ENCODE data around the gene RORC. TPM values are rescaled to one million over a fixed set of nuclear protein-coding genes. Genes with fewer than 3 reads are reported as not detected.
"Not testable (repeated sequence)": the region's sequence is repeated elsewhere in the genome, so short reads cannot be mapped to it uniquely, and the experiment has no call there.

RORC gene
- total RNA-seq, 1 donor = 0.54 TPM

DNA sequence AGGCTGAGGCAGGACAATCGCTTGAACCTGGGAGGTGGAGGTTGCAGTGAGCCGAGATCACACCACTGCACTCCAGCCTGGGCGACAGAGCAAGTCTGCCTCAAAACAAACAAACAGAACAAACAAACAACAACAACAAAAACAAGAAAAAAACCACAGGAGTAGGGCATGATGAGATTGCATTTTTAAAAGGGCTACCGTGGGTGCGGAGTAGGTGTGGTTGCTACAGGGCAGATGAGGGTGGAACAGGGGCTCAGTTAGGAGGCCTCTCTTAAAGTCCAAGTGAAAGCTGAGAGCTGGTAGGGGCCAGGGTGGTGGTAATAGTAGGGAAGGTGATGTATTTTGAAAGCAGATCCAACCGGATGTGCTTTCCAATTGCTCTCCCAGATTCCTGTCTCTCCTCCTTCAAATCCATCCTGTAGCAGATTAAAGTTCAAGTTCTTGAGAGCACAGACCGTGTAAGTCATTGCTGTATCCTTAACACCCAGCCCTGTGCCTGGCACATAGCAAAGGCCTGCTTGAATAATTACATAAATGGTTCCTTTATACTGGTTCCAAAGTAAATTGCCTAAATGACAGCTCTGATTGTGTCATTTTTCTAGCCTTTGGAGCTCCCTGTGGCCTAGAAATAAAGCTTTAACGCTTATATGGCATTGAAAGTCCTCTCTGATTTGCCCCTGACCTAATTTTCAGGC, 22.2 kb downstream of the RORC start:
- no peak for DNase-seq (ENCODE audit: low read depth in 2 of 3, low spot score in 2 of 3)

DNA sequence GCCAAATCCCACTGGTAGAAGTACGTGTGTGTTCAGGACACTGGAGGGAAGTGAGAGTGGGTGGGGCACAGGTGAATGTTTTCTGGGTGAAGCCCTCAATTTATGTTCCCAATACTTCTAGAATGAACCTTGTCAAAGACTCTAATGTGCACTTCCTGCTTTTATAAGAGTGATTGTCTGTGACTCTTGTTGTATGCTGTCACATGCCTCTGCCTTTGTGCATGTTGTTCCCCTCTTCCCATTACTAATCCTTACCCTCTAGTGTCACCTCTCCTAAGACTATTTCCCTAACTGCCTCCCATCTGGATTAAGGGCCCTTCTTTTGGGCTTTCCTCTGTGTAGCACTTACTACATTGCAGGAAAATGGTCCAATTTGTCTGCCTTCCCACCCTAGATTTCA, 23.8 kb downstream of the RORC start:
- no peak for DNase-seq (ENCODE audit: low read depth in 2 of 3, low spot score in 2 of 3)

DNA sequence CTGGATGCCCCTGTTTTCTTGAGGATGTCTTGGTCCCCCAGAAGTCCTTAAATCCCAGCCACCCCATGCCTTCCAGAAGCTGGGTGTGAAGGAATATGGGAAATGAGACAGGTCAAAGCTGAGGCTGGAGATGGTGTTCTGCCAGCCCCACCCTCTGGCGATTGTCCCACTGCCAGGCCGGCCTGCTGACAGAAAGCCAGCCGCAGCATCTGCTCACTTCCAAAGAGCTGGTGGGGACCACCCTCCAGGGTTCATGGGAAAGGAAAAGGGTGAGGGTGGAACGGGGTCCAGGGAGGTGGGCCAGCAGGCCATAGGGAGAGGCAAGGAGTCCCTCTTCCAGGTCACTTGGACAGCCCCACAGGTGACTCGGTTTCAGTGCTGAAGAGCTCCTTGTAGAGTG, 24.5 kb downstream of the RORC start:
- no peak for DNase-seq (ENCODE audit: low read depth in 2 of 3, low spot score in 2 of 3)

DNA sequence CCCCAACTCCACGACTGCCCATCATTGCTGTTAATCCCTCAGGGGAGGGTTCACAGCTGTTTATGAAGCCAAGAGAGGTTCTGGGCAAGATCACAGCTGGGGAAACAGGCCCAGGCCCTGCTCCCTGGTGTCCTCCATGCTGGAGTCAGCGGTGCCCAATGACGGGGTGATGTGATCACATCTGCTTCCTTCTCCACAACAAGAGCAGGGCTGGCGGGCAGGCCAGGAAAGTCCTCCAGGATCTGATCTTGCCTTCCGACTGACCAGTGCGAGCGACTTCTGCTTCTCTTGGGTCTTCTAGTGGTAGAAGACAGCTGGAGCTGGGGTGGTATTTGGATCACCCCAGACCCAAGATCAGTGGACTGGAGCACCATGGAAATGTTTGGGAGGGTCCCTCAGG, 25.4 kb downstream of the RORC start:
- DNase-seq (ENCODE audit: low read depth in 2 of 3, low spot score in 2 of 3) = no peak

DNA sequence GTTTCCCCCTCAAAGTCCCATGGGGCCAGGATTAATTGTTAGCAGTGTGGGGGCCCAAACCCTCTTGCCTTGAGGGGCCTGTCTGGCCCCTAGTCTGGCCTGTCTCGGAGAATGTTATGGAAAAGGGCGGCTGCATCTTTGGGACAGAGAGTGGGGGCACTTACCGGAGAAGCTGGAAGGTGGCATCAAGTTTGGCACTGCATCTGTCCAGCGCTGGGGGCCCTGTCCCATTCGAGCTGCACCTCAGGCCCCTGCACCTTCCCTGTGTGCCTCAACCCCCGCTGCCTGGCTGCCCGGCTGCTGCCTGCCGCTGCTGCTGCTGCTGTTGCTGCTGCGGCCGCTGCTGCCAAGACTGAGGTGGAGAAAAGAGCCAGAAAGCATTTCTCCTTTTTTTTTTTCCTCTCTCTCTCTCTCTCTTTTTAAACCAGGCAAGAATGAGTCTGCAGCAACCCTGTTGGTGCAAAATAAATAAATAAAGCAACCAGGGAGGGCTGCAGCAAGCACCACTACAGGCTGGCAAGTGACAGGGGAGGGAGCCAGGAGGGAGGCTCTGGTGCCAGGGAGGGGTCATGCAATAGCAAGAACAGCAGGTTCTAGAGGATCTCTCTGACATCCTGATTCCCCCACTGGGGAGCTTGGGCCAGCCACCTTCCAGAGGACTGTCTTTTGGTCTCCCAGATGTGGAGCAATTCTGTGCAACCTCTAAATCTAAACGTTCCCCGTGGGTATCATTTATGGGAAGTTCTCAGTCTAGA, 26.4 kb downstream of the RORC start, which contains the start of gene LINGO4:
Gene LINGO4 (minus strand): TSS at position 354 of the 755 bp plus-strand sequence. CDS start 2,715 bp downstream, outside the sequence.
- DNase-seq (ENCODE audit: low read depth in 2 of 3, low spot score in 2 of 3) = no peak

DNA sequence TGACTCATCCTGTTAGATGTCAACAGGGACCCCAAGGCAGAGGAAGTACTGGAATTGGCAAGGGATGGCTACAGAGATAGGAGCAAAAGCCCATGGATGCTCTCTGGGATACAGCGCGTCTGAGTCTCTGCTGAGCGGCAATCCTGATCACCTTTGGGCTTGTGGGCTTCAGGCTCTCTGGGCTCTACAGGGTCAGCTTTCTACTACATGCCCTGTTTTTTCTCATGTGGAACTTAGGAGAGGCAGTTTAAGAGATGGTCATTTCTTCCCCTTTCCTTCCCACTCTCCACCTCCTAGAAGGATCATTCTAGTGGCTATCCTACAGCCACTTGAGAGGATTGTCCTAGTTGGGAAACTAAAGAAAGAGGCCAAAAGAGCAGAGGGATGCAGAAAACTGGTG, 27.7 kb downstream of the RORC start:
- DNase-seq (ENCODE audit: low read depth in 2 of 3, low spot score in 2 of 3) = no peak

DNA sequence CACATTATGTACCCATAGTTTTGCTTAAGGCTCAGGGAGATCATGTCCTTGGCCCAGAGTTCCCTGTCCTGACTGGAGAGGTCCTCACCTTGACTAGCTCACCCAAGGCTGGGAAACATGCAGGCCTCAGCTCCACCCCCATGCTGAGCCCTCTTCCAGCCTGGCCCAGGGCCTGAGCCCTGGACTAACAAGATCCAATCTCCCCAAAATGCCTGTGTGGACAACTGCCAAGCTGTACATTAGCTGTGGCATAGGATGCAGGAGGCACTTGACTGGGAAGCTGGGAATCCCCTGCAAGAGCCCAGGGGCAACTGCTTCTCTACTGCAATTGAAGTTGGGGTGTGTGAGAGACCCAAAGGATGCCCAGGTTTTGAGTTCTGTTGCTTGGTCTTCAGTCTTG, 28.4 kb downstream of the RORC start:
- DNase-seq (ENCODE audit: low read depth in 2 of 3, low spot score in 2 of 3) = no peak

DNA sequence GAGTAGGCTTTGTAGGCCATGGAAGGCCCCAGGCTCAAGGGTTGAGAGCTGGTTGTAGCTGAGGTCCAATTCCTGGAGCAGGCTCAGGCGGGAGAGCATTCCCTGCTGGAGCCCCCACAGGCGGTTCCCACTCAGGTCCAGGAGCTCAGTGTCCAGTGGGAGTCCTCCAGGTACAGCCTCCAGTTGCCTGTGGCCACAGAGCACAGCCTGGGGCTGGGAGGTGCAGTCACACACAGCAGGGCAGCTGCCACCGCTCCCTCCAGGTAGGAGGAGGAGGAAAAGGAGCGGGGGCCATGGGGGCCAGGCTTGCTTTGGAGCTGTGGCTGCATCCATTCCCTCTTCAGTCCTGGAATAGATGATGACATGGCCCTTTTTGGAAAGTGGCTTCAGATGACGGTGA, 29.2 kb downstream of the RORC start:
- no peak for DNase-seq (ENCODE audit: low read depth in 2 of 3, low spot score in 2 of 3)

DNA sequence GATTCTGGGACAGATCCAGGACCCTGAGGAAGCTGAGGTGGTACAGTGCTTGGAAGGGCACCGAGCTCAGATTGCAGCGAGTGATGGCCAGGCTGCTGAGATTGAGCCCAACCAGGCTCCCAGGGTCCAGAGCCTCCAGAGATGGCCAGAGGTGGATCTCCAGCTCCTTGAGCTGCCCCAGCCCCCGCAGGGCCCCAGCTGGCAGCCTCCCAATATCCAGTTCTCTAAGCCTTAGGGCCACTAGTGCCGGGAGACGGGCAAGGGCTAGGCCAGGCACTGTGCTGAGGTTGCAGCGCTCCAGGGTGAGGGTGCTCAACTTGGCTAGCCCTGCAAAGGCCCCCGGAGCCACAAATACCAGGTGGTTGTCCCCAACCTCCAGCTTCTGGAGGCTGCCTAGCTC, 29.8 kb downstream of the RORC start:
- no peak for DNase-seq (ENCODE audit: low read depth in 2 of 3, low spot score in 2 of 3)

DNA sequence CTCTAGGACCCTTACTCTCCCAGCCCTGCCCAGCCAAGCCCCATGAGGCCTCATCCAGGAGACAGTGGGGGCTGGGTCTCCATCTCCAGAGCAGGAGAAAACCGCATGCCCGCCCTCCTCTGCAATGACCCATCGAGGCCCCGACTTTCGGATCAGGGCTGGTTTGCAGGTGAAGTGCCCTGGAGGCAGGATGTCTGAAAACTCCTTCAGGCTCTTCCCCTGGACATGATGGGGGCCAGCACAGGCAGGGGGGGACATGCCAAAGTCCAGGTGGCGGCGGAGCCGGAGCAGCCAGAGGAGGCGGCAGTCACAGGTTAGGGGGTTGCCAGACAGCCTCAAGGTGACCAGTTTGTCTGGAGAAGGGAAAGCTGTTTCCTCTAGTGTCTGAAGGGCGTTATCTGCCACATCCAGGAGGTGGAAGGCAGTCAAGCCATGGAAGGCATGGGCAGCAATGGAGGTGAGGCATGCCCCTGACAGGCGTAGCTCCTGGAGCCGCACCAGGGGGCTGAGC, 30.2 kb downstream of the RORC start:
- no peak for DNase-seq (ENCODE audit: low read depth in 2 of 3, low spot score in 2 of 3)

DNA sequence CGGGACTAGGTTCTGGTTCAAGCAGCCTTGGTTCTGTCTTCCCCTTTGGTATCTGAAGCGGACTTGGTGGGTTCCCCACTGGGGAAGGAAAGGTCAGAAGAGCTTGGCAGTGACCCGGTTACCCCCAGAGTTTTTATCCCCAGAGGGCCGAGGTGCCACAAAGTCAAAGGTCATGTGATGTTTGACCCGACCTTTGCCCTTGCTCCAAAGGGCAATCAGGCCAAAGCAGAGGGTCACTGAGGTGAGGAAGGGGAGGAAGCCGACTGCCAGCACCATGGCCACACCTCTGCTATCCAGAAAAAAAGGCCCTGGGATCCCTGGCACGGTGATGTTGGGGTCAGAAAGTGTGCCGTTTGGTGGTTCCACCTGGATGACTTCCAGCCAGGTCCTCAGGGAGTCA, 30.8 kb downstream of the RORC start:
- DNase-seq (ENCODE audit: low read depth in 2 of 3, low spot score in 2 of 3) = no peak

DNA sequence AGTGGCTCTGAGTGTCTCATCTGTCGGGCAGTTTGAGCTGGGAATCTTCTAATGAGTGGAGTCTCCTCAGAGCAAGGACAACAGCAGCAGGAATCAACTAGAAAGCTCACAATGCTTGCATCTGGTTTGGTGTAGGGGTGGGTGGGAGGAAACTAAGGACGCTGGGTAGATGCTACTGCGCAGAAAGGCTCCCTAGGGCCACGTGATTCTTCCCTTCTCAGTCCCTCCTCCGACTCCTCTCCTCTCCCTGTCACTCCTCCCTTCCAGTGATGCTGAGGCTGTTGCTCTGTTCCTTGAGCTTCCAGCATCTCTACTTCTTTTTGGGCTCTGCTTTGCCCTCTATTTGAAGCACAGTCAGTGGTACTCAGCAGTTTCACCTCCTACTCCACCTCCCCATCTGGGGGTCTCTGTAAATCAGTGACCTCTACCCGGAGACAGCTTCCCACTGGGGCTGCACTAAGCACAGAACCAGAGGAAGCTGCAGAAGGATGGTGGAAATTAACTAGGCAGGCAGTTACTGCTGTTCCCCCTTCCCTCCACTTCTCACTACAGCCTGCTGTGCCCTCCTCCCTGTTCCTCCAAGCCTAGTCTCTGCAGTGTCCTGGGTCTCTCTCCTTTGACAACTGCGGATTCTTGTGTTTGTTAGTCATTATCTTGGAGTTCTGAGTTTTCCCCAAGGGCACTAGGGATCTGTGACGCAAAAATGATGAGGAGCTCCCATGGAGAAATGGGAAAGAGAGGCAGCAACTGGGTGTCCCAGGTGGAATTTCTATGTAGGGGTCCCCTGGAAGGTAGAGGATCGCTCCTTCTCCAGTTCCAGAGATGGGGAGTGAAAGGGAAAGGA, 32.2 kb downstream of the RORC start:
- no peak for DNase-seq (ENCODE audit: low read depth in 2 of 3, low spot score in 2 of 3)

DNA sequence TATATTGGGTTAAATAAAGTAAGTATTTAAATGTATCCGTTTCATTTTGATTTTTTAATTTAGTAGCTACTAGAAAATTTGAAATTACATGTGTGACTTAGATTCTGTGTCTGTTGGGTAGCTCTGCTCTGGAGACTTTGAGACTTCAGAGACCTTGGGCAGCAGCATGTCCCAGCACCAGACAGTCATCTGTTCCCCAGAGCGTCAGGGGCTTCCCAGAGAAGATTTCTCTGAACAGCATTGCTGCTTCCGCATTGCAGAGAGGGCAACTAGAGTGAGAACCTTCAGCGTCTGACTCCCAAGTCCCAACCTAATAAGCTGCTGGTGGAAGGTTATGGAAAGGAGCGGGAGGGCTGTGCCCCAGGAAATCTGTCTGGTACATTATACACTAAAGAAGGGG, 33.0 kb downstream of the RORC start:
- DNase-seq (ENCODE audit: low read depth in 2 of 3, low spot score in 2 of 3) = no peak

DNA sequence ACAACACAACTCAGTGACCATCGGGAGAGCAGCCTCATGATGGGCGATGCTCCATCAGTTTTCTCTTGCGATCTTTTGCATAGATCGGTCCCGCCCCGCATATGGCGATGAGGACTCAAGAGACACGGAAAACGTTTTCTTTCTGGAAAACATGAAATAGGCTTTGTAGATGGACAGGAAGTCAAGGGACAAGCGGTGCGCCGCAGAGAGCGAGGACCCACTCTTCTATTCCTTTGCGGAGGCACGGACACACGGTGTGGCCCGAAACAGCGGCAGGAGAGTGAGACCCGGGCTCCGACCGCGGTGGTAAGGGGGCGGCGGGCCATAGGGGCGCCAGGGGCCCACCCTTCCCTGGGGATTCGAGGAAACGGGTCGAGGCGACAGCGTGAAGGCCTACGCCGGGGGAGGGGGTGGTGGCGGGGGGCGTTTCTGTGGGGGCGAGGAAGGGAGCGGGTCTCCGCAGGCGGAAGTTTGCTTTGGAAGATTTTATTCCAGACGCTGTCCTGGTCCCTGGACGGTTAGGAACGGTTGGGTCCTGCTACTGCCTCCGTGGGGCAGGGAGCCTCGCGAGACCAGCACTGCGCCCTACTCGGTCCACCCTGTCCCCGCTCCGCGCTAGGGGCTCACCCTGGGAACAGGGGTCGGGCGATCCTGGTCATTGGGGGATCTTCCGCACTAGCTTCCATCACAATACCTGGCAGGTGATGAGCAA, 40.5 kb downstream of the RORC start:
- DNase-seq (ENCODE audit: low read depth in 2 of 3, low spot score in 2 of 3) = no peak

DNA sequence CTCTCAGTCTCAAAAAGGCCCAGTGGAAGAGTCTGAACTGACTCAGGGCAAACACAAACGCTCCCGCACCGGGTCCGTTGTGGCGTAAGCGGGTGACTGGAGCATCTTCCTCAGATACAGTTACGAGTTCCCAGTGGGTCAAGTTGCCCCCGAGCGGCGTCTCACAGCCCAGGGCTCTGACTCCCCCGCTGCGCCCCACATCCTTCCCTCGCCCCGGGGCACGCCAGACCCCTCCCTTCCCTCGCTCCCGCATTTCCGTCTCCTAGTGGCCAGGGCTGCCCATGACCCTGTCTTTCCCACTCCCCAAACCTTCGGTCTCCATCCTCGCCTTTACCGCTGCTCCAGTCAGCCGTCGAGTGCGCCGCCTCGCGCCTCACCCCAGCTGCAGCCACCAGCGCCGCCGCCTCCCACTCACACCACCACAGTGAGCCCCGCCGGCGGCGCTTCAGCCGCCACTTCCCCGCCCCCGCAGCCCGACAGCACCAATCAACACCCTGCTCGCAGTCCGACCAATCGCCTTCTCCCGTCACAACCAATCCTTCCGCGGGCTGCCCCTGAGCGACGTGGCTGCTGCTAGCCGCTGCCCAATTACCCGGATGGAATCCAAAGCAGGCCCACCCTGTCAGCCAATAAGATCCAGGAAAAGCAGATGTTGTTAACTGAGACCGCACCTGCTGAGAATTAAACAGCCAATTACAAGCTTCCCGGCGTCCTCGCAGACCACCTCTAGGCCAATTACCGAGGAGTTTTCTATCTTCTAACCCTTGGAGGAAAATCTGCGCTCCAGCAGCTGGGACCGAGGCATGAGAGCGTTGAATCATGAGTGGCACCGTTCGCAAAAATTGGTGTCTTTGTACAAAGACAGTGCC, 41.3 kb downstream of the RORC start, which contains the start of gene TDRKH:
Gene TDRKH (minus strand): TSS at position 430 of the 869 bp plus-strand sequence. CDS start 7,478 bp downstream, outside the sequence.
- peak; percentile 89 to 99 (median 99) for DNase-seq (ENCODE audit: low read depth in 2 of 3, low spot score in 2 of 3)

DNA sequence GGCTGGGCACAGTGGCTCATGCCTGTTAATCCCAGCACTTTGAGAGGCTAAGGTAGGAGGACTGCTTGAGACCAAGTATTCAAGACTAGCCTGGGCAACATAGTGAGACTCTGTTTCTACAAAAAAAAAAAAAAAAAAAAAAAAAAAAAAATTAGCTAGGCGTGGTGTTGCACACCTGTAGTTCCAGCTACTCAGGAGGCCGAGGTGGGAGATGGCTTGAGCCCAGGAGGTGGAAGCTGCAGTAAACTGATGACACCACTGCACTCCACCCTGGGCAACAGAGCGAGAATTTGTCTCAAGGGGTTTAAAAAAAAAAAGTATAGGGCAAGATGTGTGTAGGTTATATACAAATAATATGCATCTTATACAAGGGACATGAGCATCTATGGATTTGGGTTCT, 43.9 kb downstream of the RORC start:
- no peak for DNase-seq (ENCODE audit: low read depth in 2 of 3, low spot score in 2 of 3)

DNA sequence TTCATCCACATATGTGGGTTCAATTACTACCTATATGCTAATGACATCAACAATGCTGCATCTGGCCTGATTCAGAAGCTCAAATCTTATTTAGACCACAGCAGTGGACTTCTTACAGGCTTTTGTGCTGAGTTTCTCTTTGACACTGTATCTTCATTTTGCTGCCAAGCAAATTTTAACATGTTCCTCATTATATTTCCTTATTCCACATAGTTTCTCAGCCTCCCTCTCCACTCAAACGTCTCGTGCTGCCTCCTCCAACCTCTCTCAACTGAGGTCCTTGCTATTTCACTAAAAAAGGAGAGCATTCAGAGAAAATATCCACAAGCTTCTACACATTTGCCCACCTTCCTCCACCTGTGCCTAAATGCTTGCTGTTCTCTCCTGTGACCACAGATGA, 47.8 kb downstream of the RORC start:
- no peak for DNase-seq (ENCODE audit: low read depth in 2 of 3, low spot score in 2 of 3)

DNA sequence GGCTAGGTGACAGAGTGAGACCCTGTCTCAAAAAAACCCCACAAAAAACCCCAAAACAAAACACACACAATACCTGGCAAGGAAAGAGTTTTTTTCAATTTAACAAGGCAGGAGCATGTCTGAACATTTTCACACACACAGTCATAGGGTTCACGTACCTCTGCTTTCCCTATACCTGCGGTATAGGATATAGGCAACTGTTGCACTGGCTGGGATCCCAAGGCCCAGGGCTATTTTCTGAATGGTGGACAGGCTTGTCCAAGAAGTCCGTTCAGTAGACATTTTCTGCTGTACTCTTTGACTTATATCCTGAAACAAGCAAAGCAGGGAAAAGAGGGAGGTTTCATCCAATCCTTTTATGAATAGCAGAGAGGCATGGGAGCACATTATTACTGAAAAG, 48.9 kb downstream of the RORC start:
- DNase-seq (ENCODE audit: low read depth in 2 of 3, low spot score in 2 of 3) = no peak

DNA sequence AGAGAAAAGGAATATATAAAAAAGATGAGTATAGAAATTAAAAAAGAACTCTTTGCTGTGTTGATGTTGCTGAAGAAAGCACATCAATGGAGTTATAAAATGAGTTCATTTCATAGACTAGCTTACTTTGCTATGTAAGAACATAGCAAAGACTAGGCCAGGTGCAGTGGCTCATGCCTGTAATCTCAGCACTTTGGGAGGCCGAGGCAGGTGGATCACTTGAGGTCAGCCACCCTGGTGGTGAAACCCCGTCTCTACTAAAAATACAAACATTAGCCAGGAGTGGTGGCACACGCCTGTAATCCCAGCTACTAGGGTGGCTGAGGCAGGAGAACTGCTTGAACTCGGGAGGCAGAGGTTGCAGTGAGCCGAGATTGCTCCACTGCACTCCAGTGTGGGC, 49.6 kb downstream of the RORC start:
- not testable (repeated sequence) for DNase-seq (ENCODE audit: low read depth in 2 of 3, low spot score in 2 of 3)
